Activated CD4-positive, alpha-beta T cell treated with anti-CD3 and anti-CD28 coated beads, Interleukin-2, amount 10 ng/mL, durations not matched to agents 24 days and 14 days (primary cell): Measurements from ENCODE around the gene PCSK5. TPM values are rescaled to one million over a fixed set of nuclear protein-coding genes. Genes with fewer than 3 reads are reported as not detected.
"Not testable (repeated sequence)": the region's sequence is repeated elsewhere in the genome, so short reads cannot be mapped to it uniquely, and the experiment has no call there.

Source experiments
- DNase-seq: peaks from one replicate; pipeline ENCODE4 v3.0.0; 2022
- H3K27ac Mint-ChIP-seq: one replicate; pipeline ENCODE4 v1.8.0; 2022; ENCODE audit warnings: mild to moderate bottlenecking, mixed read lengths
- H3K27me3 Mint-ChIP-seq: one replicate; pipeline ENCODE4 v1.8.0; 2022; ENCODE audit warnings: mixed read lengths
- H3K36me3 Mint-ChIP-seq: one replicate; pipeline ENCODE4 v1.8.0; 2022; ENCODE audit warnings: low read depth, mild to moderate bottlenecking, mixed read lengths
- H3K4me1 Mint-ChIP-seq: one replicate; pipeline ENCODE4 v1.8.0; 2021; ENCODE audit warnings: mixed read lengths
- H3K4me3 Mint-ChIP-seq: one replicate; pipeline ENCODE4 v1.8.0; 2022; ENCODE audit warnings: mild to moderate bottlenecking, moderate library complexity, mixed read lengths
- H3K9me3 Mint-ChIP-seq: one replicate; pipeline ENCODE4 v1.8.0; 2021; ENCODE audit warnings: mixed read lengths
- intact Hi-C: fragments of 100-400 bp; cut with micrococcal nuclease; formaldehyde crosslinking; loops from one replicate; pipeline ENCODE4 v1.15.1; 2023
- total RNA-seq: library from RNA; stranded (reverse); gene quantifications from 2 replicates; pipeline ENCODE4 v1.2.3, GENCODE V29; 2022

PCSK5 gene
- total RNA-seq, 1 donor from 2014 or later = 1.6 TPM

DNA sequence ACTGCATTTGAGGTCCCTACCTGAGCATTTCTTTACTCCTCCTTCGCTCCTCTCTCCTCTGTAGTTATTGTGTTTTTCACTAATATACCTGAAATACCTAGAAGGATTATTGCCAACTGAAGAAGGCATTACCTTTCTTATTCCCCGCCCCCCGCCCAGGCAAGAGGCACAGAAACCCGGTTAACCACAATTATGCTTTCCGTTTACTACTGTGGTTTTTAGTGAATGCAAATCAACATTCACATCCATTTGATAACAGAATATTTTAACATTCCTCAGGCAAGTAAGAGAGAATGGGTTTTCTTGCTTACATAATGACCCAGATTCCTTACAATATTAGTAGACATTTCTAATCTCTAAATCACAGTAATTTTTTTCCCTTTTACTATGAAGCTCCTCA is 136.9 kb downstream of the PCSK5 start:
- Mint-ChIP-seq H3K27ac (no peak overlapping the region), H3K4me1 (peaks cover 49% of the 10 kb centered on the region), H3K27me3 (no peaks in the 10 kb centered on the region), H3K36me3 (peaks cover 8% of the 10 kb centered on the region), H3K9me3 (peaks cover 3% of the 10 kb centered on the region), H3K4me3 (peak overlapping the region; percentile 38)
- intact Hi-C loops = no loop called here
- no peak for DNase-seq

- peaks cover 52% of the 10 kb centered on the region for H3K4me1 Mint-ChIP-seq
- H3K36me3 Mint-ChIP-seq = peaks cover 8% of the 10 kb centered on the region
- no peak for DNase-seq
- intact Hi-C loops = no loop called here
- H3K27ac Mint-ChIP-seq = no peak overlapping the region
- peak overlapping the region; percentile 2 for H3K4me3 Mint-ChIP-seq
- H3K9me3 Mint-ChIP-seq = peaks cover 3% of the 10 kb centered on the region
- no peaks in the 10 kb centered on the region for H3K27me3 Mint-ChIP-seq
These were observed 137.4 kb downstream of the PCSK5 start for GRCh38 chr9:76027861-76028260.

GRCh38 chr9:76032038-76032796 is 141.7 kb downstream of the PCSK5 start:
- Mint-ChIP-seq H3K27me3 (no peaks in the 10 kb centered on the region), H3K4me1 (peaks cover 27% of the 10 kb centered on the region), H3K36me3 (peaks cover 8% of the 10 kb centered on the region), H3K27ac (no peak overlapping the region), H3K9me3 (peaks cover 3% of the 10 kb centered on the region), H3K4me3 (no peak overlapping the region)
- no peak for DNase-seq
- intact Hi-C loops = no loop called here

GRCh38 chr9:76032797-76033373 is 142.4 kb downstream of the PCSK5 start:
- H3K27ac Mint-ChIP-seq = no peak overlapping the region
- peaks cover 8% of the 10 kb centered on the region for H3K36me3 Mint-ChIP-seq
- intact Hi-C loops = no loop called here
- peaks cover 3% of the 10 kb centered on the region for H3K9me3 Mint-ChIP-seq
- H3K27me3 Mint-ChIP-seq = no peaks in the 10 kb centered on the region
- H3K4me3 Mint-ChIP-seq = no peak overlapping the region
- peaks cover 23% of the 10 kb centered on the region for H3K4me1 Mint-ChIP-seq
- no peak for DNase-seq

- Mint-ChIP-seq H3K9me3 (no peaks in the 10 kb centered on the region), H3K4me1 (peaks cover 14% of the 10 kb centered on the region), H3K36me3 (peaks cover 2% of the 10 kb centered on the region), H3K4me3 (no peak overlapping the region), H3K27me3 (no peaks in the 10 kb centered on the region), H3K27ac (no peak overlapping the region)
- intact Hi-C loops = no loop called here
- DNase-seq = no peak
These were observed 143.6 kb downstream of the PCSK5 start for GRCh38 chr9:76034049-76034448.

- Mint-ChIP-seq H3K27me3 (no peaks in the 10 kb centered on the region), H3K9me3 (no peaks in the 10 kb centered on the region), H3K36me3 (peaks cover 3% of the 10 kb centered on the region), H3K4me1 (peaks cover 14% of the 10 kb centered on the region), H3K27ac (no peak overlapping the region), H3K4me3 (no peak overlapping the region)
- no peak for DNase-seq
- intact Hi-C loops = no loop called here
These were observed 146.3 kb downstream of the PCSK5 start for GRCh38 chr9:76036762-76037161.

- Mint-ChIP-seq H3K9me3 (no peaks in the 10 kb centered on the region), H3K27ac (no peak overlapping the region), H3K27me3 (no peaks in the 10 kb centered on the region), H3K4me1 (peaks cover 11% of the 10 kb centered on the region), H3K4me3 (no peak overlapping the region), H3K36me3 (peaks cover 2% of the 10 kb centered on the region)
- intact Hi-C loops = no loop called here
- no peak for DNase-seq
These were observed 147.2 kb downstream of the PCSK5 start for GRCh38 chr9:76037587-76038225.

GRCh38 chr9:76038431-76038830 is 148.0 kb downstream of the PCSK5 start:
- Mint-ChIP-seq H3K27ac (no peak overlapping the region), H3K36me3 (peaks cover 2% of the 10 kb centered on the region), H3K27me3 (no peaks in the 10 kb centered on the region), H3K9me3 (no peaks in the 10 kb centered on the region), H3K4me1 (peaks cover 8% of the 10 kb centered on the region), H3K4me3 (no peak overlapping the region)
- intact Hi-C loops = no loop called here
- DNase-seq = no peak

DNA sequence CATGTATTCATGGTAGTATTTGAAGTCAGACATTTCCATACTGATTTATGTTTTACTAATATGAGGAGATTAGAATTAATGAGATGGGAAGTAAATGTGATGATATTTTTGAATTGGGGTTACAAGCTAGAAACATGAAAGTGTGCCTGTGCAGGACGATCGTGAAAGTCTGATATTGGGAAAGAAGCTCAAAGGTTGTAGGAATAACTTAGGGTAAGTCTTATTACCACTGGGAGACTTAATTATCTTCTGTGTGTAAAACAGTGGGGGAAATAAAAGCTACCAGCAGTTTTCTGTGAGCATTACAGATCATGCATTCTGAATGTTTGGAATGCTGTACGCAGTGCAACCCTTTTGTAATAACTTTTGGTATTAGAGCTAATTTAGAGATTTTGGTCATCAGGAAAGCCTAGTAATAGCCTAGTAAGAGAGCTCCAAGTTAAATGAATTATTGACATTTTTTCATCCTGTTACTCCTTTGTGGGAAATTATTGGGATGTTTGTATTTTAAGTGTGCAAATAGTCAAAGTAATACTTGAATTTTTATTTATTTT is 153.9 kb downstream of the PCSK5 start:
- no peak overlapping the region for H3K27ac Mint-ChIP-seq
- H3K27me3 Mint-ChIP-seq = no peaks in the 10 kb centered on the region

GRCh38 chr9:76045221-76045620 is 154.7 kb downstream of the PCSK5 start:
- H3K27ac Mint-ChIP-seq = no peak overlapping the region

More for the DNA sequence above, 153.9 kb downstream of the PCSK5 start:
- H3K9me3 Mint-ChIP-seq = no peaks in the 10 kb centered on the region
- DNase-seq = no peak
- H3K4me1 Mint-ChIP-seq = no peaks in the 10 kb centered on the region
- H3K4me3 Mint-ChIP-seq = no peak overlapping the region
- peaks cover 2% of the 10 kb centered on the region for H3K36me3 Mint-ChIP-seq
- intact Hi-C loops = no loop called here

GRCh38 chr9:76049341-76049740 is 158.9 kb downstream of the PCSK5 start:
- H3K4me1 Mint-ChIP-seq = no peaks in the 10 kb centered on the region
- intact Hi-C loops = no loop called here
- no peak overlapping the region for H3K27ac Mint-ChIP-seq
- H3K9me3 Mint-ChIP-seq = peaks cover 6% of the 10 kb centered on the region
- H3K4me3 Mint-ChIP-seq = no peak overlapping the region
- H3K27me3 Mint-ChIP-seq = no peaks in the 10 kb centered on the region
- no peak for DNase-seq
- H3K36me3 Mint-ChIP-seq = no peaks in the 10 kb centered on the region

More at GRCh38 chr9:76045221-76045620, 154.7 kb downstream of the PCSK5 start:
- H3K4me1 Mint-ChIP-seq = no peaks in the 10 kb centered on the region
- no peak overlapping the region for H3K4me3 Mint-ChIP-seq
- H3K9me3 Mint-ChIP-seq = no peaks in the 10 kb centered on the region
- H3K27me3 Mint-ChIP-seq = no peaks in the 10 kb centered on the region
- intact Hi-C loops = no loop called here
- no peak for DNase-seq
- peaks cover 2% of the 10 kb centered on the region for H3K36me3 Mint-ChIP-seq

DNA sequence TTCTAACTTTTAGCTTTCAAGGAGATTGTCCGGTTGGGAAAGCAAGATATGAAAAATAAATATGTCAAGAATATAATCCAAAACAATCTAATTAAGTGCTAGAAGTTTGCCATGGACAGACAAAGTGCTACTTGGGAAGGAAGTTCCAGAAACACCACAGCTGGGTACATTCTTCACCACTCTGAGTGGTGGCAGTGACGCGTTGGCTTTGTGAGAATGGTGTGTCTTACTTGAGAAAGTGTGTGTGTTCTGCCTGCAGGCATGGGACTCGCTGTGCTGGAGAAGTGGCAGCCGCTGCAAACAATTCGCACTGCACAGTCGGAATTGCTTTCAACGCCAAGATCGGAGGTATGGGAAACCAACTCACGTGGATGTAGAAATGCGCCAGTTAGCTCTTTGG is 177.2 kb downstream of the PCSK5 start:
- Mint-ChIP-seq H3K36me3 (peaks cover 2% of the 10 kb centered on the region), H3K9me3 (no peaks in the 10 kb centered on the region), H3K27ac (no peak overlapping the region), H3K4me1 (peaks cover 2% of the 10 kb centered on the region), H3K27me3 (no peaks in the 10 kb centered on the region), H3K4me3 (no peak overlapping the region)
- intact Hi-C loops = no loop called here
- DNase-seq = no peak

DNA sequence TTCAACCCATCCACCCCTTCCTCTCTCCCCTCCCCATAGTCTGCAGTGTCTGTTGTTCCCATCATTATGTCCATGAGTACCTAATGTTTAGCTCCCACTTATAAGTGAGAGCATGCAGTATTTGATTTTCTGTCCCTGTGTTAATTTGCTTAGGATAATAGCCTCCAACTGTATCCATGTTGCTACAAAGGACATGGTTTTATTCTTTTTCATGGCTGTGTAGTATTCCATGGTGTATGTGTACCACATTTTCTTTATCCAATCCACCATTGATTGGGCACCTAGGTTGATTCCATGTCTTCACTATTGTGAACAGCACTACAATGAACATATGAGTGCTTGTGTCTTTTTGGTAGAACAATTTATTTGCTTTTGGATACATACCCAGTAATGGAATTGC is 187.1 kb downstream of the PCSK5 start:
- intact Hi-C loops = loop anchor here (10.0 kb wide), 1 partner anchor 63 kb away; no protein-coding TSS in a partner anchor
- Mint-ChIP-seq H3K9me3 (peaks cover 5% of the 10 kb centered on the region), H3K27ac (no peak overlapping the region), H3K4me3 (no peak overlapping the region), H3K27me3 (no peaks in the 10 kb centered on the region), H3K36me3 (peaks cover 5% of the 10 kb centered on the region), H3K4me1 (no peaks in the 10 kb centered on the region)
- DNase-seq = no peak

DNA sequence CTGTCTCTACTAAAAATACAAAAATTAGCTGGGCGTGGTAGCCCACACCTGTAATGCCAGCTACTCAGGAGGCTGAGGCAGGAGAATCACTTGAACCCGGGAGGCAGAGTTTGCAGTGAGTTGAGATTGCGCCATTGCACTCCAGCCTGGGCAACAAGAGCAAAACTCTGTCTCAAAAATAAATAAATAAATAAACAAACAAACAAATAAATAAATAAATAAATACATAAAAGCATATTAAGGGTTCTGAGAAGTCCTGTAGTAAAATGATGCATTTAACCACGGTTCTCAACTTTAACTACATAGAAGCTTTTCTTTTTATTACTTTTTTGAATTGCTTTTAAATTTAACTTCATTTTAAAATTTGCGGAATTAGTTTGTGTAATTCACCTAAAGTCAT is 190.8 kb downstream of the PCSK5 start:
- H3K9me3 Mint-ChIP-seq, DNase-seq, H3K4me3 Mint-ChIP-seq, H3K4me1 Mint-ChIP-seq, H3K27ac Mint-ChIP-seq, H3K27me3 Mint-ChIP-seq, intact Hi-C loops, H3K36me3 Mint-ChIP-seq: not testable (repeated sequence)
